HG03196 (cell line): ENCODE data around the gene RNF135.
"Not testable (repeated sequence)": the region's sequence is repeated elsewhere in the genome, so short reads cannot be mapped to it uniquely, and the experiment has no call there.

Experiments
- ATAC-seq: cut with Tn5 transposase; IDR thresholded peaks from one replicate; pipeline ENCODE4 v1.9.1; 2021; ENCODE audit not compliant: unreplicated experiment

RNF135 gene, protein sequence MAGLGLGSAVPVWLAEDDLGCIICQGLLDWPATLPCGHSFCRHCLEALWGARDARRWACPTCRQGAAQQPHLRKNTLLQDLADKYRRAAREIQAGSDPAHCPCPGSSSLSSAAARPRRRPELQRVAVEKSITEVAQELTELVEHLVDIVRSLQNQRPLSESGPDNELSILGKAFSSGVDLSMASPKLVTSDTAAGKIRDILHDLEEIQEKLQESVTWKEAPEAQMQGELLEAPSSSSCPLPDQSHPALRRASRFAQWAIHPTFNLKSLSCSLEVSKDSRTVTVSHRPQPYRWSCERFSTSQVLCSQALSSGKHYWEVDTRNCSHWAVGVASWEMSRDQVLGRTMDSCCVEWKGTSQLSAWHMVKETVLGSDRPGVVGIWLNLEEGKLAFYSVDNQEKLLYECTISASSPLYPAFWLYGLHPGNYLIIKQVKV

GRCh38 chr17:30970831-30971567, at the start of gene RNF135:
Gene RNF135, plus strand, starts transcription at chr17:30971039. Its CDS starts 35 bp downstream, at chr17:30971074.
- ATAC-seq: peak; percentile 62

- no peak for ATAC-seq
Measured at GRCh38 chr17:30921544-30922196, 49.2 kb upstream of the RNF135 start, which contains the start of gene ADAP2. Gene ADAP2, plus strand, starts transcription at chr17:30921945. Its CDS starts 70 bp downstream, at chr17:30922015.

- ATAC-seq: no peak
Measured at GRCh38 chr17:30922235-30923030, 48.4 kb upstream of the RNF135 start.

DNA sequence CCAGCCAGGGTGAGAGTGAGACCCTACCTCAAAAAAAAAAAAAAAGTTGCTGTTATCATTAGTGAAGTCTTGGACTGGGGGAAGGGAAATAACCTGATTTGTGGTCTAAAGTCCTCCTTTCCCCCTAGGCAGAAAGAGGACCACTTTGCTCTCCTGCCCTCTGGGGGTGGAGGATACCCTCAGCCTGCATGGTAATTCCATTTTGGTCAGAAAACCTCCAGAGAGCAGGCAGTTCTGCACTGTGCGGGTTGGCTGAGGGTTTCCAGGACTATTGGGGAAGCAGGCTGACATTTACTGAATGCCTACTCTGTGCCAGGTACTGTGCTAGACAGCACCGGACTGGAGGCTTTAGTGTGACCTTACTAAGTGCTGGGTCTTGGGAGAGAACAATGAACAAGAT, 46.5 kb upstream of the RNF135 start:
- no peak for ATAC-seq

- ATAC-seq: no peak
Measured at GRCh38 chr17:30926516-30926915, 44.3 kb upstream of the RNF135 start.

DNA sequence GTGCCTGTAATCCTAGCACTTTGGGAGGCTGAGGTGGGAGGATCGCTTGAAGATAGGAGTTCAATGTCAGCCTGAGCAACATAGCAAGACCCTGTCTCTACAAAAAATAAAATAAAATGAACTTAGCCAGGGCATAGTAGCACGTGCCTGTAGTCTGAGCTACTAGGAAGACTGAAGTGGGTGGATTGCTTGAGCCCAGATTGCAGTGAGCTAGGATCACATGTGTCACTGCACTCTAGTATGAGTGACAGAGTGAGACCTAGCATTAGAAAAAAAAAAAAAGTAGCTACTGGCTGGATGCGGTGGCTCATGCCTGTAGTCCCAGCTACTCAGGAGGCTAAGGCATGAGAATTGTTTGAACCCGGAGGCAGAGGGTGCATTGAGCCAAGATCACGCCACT, 43.1 kb upstream of the RNF135 start:
- ATAC-seq: no peak

- ATAC-seq: no peak
Measured at GRCh38 chr17:30928584-30928983, 42.3 kb upstream of the RNF135 start.

DNA sequence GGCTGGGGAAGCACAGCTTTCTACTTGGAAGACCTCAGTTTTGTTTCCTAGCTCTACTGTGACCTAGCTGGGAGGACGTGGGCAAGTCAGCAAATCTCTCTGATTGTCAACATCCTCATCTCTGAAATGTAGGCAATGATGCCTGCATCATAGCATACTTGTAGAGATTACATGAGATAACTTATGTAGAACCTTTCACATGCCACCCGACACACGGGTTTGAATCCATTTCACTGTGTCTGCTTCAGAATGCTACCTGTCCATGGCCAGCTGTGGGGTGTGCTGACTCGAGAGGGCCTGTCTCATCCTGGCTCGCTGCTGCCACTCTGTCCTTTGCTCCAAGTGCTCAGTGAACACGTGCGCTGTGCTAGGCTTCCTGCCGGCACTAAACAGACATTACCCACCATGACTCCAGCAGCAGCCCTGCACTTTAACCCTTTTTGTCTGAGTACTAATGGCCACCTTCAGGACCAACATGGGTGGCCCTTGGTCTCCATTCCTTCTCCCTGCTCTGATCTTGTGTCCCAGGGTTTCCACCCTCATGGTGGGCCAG, 41.7 kb upstream of the RNF135 start:
- no peak for ATAC-seq

DNA sequence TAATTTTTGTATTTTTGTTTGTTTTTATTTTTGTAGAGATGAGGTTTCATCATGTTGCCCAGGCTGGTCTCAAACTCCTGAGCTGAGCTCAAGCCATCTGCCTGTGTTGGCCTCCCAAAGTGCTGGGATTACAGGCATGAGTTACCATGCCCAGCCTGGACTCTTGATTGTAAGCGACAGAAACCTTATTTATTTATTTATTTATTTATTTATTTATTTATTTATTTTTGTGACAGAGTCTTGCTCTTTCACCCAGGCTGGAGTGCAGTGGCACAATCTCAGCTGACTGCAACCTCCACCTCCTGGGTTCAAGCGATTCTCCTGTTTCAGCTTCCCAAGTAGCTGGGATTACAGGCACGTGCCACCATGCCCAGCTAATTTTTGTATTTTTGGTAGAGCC, 41.0 kb upstream of the RNF135 start:
- not testable (repeated sequence) for ATAC-seq

DNA sequence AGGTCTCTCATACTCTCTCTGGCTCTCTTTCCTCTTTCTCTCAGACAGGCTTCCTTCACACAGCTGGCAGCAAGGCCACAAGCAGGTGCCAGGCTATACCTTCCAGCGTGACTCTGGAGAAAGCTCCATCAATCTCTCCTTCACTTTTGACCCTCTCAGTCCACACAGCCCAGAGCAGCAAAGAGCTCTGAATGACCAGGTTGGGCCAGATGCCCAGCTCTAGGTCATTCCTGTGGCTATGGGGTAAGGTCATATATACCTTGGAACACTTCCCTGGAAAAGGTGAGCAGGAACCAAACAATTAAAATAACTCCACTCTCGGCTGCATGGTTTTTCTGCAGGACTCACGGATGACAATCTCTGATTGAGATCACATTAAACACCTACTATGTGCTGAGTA, 40.3 kb upstream of the RNF135 start:
- no peak for ATAC-seq

DNA sequence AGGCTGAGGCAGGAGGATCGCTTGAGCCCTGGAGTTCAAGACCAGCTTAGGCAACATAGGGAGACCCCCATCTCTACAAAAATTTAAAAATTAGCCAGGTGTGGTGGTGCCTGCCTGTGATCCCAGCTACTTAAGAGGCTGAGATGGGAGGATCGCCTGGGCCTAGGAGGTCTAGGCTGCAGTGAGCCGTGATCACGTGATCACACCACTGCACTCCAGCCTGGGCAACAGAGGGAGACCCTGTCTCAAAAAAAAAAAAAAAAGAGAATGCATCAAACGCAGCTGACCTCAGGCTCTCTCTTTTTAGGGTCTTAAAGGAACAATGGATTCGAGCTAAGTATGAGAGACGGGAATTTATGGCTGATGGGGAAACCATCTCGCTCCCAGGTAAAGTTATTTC, 39.3 kb upstream of the RNF135 start:
- ATAC-seq: not testable (repeated sequence)

- no peak for ATAC-seq
Measured at GRCh38 chr17:30933966-30934365, 36.9 kb upstream of the RNF135 start.

GRCh38 chr17:30939051-30939689, 31.7 kb upstream of the RNF135 start:
- no peak for ATAC-seq

- ATAC-seq: no peak
Measured at GRCh38 chr17:30942308-30943079, 28.3 kb upstream of the RNF135 start.

GRCh38 chr17:30947796-30948195, 23.0 kb upstream of the RNF135 start:
- ATAC-seq: no peak

DNA sequence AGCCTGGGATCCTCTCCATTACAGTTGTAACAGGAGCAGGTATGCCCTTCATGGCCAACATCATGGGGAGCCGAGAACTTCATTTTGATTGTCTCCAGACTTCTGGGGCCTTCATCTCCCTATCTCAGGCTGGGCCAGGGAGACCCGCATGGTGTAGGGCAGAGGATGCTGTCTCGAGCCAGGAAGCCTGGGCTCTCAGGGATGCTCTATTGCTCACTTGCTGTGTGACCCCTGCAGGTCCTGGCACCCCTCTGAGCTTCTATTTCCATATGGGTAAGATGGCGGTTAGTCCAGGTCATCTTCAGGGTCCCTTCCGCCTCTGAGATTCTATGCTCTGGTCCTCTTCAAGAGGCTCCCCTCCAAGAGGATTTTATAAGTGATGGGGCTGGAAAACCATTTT, 20.6 kb upstream of the RNF135 start:
- no peak for ATAC-seq

DNA sequence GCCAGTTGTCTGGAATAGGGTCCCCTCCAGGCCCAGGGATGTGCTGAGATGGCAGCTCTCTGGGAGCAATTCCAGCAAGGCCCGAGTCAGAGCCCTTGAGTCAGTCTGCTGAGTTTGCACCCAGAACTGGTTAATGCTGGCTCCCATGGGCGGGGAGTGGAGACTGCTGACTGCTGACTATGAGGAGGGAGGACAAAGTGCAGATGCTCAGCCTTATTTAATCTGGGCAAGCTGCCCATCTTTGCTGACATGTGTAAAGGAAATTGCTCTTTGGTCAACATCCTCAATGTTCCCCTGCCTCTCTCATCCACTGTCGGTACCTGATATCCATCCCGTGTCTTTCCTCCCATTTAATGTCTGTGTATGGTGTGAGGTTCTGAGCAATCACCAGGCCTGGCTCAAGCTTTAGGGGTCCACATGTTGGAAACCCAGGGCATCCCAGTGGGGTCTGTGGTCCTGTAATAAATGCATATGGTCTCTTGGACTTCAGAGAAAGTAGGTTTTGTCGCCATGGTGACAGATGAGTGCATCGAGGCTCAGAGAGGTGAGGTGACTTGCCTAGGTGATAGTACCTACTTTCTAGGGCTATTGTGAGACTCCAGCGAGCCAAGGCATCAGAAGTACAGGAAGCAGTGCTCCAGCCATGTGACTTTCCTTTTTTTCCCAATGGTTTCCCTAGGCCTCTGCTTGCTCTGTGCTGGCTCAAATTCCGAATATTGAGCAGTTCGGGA, 20.0 kb upstream of the RNF135 start:
- no peak for ATAC-seq

GRCh38 chr17:30952638-30953393, 18.0 kb upstream of the RNF135 start:
- ATAC-seq: no peak
